ENCODE measurements around the gene TARDBP. TPM values are rescaled to one million over a fixed set of nuclear protein-coding genes. Genes with fewer than 3 reads are reported as not detected.
"Not testable (repeated sequence)": the region's sequence is repeated elsewhere in the genome, so short reads cannot be mapped to it uniquely, and the experiment has no call there.

TARDBP gene
- total RNA-seq, 1 experiment from 2014 or later, result 37.9 TPM

DNA sequence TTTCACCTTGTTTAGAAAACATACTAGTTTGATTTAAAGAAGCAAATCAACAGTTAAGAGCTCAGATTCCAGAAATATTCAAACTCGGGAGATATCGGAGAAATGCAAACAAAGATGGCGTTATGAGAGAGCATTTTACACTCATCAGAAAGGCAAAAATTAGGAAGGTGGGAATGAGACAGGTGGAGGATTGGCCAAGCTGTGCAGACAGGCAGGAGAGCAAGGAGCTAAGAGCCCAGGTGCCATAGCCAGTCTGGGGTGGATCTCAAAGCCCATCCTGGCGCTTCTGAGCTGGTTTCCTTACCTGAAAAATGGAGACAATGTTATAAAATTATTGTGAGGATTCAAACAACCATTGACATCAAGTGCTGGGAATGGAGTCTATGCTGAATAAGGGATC is 19.6 kb upstream of the TARDBP start:
- DNase-seq (ENCODE audit: low spot score), result no peak

DNA sequence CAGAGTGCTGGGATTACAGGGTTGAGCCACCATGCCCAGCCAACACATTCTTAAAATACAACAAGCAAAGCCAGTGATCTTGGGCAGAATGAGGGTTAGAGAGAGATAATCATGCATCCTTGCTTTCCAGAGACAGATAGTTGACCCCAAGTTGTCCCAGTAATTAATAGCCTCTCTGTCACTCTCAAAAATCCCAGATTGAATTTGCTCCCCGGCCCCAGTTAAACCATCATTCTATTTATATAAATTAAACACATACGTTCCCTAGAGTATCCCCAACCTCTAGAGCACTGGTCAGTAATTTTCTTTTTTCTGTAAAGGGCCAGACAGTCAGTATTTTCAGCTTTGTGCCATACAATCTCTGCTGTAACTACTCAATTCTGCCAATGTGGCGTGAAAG is 16.4 kb upstream of the TARDBP start:
- DNase-seq (ENCODE audit: low spot score), result no peak

DNA sequence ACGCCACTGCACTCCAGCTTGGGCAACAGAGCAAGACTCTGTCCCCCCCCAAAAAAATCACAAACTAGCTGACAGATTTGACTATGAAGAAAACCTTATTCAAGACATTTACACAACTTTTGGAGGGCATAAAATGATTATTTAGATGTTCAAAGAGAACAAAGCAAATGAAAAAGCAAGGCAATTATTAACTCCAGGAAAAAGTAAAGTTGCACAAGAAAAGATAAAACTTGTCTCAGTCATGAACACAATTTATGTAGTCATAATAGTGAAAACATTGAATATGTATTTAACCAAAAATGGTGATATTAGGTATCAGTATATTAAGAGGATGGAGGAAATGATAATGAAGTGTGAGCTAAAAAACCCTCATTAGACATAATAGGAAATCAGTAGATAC is 11.9 kb upstream of the TARDBP start:
- no peak for DNase-seq (ENCODE audit: low spot score)

DNA sequence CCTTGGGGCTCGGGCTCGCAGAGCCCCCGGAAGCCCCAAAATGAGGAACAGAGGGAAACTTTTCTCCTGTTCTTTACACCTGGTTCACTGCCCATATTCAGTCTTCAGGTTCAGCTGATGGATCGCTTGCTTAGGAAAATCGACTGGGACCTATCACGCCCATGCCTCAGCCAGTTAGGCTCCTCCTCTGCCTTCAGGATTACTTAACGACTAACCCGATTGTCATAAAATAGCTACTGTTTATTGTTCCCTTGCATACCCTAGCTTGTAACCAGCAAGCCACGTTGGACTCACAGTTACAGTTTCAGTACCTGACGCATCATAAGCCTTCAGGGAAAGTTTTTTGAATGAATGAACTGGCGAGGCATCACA is 692 bp downstream of the TARDBP start:
- no peak for DNase-seq (ENCODE audit: low spot score)

DNA sequence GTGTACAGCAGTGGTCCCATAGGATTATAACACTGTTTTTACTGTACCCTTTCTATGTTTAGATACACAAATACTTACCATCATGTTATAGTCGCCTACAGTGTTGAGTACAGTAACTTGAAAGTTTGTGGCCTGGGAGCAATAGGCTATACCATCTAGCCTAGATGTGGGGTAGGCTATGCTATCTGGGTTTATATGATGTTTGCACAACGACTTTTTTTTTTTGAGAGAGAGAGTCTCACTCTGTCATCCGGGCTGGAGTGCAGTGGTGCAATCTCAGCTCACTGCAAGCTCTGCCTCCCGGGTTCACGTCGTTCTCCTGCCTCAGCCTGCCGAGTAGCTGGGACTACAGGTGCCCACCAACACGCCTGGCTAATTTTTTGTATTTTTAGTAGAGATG is 6.9 kb downstream of the TARDBP start:
- DNase-seq (ENCODE audit: low spot score), result not testable (repeated sequence)

DNA sequence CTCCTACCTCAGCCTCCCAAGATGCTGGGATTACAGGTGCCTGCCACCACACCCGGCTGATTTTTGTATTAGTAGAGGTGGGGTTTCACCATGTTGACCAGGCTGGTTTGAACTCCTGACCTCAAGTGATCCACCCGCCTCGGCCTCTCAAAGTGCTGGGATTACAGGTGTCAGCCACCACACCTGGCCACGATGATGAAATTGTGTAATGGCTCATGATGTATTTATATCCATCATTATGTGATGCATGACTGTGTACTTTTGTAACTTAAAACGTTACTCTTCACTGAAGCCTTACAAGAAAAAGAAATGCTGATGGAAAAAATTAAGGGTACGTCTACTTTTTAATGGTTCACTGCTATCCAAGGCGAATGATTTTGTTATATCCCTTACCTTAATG is 7.5 kb downstream of the TARDBP start:
- DNase-seq (ENCODE audit: low spot score), result no peak

DNA sequence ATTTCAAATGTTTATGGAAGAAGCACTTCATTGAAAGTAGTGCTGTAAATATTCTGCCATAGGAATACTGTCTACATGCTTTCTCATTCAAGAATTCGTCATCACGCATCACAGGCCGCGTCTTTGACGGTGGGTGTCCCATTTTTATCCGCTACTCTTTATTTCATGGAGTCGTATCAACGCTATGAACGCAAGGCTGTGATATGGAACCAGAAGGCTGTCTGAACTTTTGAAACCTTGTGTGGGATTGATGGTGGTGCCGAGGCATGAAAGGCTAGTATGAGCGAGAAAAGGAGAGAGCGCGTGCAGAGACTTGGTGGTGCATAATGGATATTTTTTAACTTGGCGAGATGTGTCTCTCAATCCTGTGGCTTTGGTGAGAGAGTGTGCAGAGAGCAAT is 10.7 kb downstream of the TARDBP start:
- DNase-seq (ENCODE audit: low spot score), result no peak

DNA sequence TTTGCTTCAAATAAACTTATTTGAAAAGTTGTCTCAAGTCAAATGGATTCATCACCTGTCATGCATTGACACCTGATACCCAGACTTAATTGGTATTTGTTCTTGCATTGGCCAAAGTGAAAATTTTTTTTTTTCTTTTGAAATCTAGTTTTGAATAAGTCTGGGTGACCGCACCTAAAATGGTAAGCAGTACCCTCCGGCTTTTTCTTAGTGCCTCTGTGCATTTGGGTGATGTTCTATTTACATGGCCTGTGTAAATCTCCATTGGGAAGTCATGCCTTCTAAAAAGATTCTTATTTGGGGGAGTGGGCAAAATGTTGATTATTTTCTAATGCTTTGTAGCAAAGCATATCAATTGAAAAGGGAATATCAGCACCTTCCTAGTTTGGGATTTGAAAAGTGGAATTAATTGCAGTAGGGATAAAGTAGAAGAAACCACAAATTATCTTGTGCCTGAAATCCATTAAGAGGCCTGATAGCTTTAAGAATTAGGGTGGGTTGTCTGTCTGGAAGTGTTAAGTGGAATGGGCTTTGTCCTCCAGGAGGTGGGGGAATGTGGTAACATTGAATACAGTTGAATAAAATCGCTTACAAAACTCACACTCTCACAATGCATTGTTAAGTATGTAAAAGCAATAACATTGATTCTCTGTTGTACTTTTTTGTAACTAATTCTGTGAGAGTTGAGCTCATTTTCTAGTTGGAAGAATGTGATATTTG is 11.9 kb downstream of the TARDBP start:
- no peak for DNase-seq (ENCODE audit: low spot score)

DNA sequence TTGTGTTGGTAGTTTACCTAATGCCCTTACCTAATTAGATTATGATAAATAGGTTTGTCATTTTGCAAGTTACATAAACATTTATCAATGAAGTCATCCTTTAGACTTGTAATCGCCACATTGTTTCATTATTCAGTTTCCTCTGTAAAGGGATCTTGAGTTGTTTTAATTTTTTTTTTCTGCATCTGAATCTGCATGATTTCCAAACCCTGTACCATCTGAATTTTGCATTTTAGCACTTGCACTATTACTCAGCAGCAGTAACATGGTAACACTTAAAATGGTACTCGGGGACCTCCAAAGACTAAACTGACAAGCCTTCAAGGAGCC is 12.4 kb downstream of the TARDBP start:
- DNase-seq (ENCODE audit: low spot score), result no peak

DNA sequence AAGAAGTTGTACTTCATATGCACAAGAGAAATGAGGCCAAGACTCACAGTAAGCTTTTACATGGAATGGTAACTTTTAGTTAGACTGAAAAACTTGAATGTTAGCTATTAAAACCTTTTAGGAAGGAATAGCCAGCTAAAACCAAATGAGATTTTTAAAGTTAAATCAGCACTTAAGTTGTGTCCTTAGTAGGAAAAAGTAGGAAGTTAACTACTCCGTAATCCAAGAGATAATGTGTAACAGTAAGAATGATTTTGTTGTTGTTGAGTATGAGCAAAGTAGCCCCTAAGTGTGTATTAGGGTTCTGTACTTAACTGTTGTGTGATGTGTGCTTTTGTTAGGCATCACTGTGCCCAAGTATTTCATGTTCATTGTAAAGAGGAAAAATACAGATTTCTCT is 13.2 kb downstream of the TARDBP start:
- no peak for DNase-seq (ENCODE audit: low spot score)

DNA sequence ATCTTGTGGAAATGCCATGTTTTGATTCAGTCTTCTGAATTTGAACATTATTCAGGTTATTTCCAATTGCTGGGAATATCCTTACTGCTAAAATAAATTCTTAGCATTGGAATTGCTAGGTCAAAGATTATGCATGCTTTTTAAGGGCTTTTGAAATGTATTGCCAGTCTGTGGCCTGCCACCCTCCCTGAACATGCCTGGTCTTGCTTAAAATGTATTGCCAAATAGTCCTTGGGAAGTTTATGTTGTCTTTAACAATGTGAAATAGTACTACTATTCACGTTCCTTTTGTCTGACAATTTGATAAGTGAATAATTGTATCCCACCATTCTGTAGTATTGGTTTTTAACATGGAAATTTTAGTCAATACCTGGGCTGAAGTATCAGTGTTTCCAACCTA is 13.6 kb downstream of the TARDBP start:
- no peak for DNase-seq (ENCODE audit: low spot score)

DNA sequence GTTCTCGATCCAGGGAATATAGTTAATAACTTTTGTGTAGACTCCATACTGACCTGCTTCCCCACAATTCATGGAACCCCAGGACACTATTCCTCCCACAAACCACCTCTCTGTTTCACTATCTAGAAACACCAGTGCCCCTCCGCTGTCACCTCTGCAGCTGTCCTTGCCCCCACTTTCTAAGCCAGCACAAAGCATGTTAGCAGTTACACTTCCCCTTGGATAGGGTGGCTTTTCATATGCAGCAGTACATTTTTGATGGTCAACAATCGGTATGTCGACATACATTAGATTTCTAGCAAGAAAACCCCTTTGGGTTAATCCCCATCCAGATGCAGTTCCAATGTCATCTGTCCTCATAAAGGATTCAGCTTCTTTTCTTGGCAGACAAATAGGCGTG is 14.4 kb downstream of the TARDBP start:
- DNase-seq (ENCODE audit: low spot score), result no peak

DNA sequence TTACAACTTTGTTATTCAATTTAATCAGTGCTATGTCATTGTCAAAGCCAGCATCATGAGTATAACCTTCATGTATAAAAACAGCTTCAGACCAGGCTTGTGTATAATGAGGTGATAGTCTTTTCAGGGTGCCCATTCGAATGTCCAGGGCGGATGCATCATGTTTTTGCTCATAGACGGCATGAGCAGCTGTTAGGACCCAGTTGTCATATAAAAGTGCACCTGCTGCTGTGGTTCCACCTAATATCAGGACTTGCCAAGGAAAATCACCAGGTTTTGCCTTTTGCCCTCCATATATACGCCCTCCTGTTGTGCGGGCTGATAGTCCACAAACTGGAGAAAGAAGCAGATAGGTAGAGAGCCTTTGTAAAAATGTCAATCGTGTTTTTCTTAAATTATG is 14.9 kb downstream of the TARDBP start:
- no peak for DNase-seq (ENCODE audit: low spot score)

DNA sequence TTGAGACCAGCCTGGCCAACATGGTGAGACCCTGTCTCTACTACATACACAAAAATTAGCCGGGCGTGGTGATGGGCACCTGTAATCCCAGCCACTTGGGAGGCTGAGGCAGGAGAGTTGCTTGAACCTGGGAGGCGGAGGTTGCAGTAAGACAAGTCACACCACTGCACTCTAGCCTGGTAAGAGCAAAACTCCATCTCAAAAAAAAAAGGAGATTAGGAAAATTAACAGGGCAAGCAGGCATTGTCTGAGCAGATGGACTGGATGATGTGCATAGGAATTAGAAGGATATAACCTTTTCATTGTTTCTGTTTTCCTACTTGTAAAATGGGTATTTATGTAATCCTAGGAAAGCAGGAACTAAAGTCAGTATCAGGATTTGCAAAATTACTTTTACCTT is 15.6 kb downstream of the TARDBP start:
- no peak for DNase-seq (ENCODE audit: low spot score)

DNA sequence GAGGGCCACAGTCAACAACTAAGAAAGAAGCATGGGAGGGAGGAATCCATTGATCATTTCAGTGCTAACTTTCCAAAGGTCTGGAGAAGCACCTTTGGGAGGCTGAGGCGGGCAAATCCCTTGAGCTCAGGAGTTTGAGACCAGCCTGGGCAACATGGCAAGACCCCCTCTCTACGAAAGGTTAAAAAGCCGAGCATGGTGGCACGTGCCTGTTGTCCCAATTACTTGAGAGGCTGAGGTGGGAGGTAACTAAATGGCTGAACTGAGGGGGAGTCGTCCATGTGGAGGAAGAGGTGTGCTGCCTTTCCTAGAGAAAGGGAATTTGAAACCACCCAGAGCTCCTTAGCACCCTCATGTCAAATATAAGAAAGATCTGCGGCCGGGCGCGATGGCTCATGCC is 18.4 kb downstream of the TARDBP start:
- no peak for DNase-seq (ENCODE audit: low spot score)

DNA sequence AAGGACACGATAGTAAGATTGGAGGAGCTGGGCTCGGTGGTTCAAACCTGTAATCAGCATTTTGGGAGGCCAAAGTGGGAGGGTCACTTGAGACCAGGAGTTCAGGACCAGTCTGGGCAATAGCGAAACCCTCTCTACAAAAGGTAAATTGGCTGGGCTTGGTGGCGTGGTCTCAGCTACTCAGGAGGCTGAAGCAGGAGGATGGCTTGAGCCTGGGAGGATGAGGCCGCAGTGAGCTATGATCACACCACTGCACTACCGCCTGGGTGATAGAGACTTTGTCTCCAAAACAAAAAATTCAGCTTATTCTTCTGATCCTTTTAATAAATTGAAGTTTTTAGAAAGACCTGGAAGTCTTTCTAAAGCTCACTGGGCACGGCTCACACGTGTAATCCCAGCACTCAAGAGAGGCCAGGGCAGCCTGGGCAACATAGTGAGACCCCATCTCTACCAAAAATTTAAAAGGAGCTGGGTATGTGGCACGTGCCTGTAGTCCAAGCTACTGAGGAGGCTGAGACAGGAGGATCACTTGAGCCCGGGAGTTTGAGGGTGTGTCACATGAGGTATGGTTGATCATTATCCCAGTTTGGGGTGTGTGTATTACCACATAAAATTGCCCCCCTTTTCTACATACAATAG is 19.3 kb downstream of the TARDBP start:
- DNase-seq (ENCODE audit: low spot score), result no peak

DNA sequence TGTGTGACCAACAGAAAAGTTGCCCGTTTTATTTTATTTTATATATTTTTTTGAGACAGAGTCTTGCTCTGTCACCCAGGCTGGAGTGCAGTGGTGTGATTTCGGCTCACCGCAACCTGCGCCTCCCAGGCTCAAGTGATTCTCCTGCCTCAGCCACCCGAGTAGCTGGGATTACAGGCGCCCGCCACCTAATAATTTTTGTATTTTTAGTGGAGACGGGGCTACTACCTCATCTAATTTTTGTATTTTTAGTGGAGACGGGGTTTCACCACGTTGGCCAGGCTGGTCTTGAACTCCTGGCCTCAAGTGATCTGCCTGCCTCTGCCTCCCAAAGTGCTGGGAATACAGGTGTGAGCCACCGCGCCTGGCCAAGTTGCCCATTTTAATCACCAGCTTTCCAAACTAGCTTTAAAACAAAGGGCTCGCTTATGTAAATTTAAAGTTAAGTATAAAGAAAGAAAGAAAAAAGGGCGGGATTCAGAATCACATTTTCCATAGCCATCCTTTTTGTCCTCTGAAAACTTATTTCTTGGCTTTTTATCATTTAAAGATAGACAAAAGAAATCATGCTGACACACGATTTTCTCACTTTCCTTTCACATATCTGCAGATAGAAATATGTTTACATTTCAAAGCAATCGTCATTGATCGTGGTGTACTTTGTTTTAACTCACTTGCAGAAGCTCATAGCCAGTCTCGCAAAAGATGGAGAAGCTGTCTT is 24.7 kb downstream of the TARDBP start:
- not testable (repeated sequence) for DNase-seq (ENCODE audit: low spot score)

DNA sequence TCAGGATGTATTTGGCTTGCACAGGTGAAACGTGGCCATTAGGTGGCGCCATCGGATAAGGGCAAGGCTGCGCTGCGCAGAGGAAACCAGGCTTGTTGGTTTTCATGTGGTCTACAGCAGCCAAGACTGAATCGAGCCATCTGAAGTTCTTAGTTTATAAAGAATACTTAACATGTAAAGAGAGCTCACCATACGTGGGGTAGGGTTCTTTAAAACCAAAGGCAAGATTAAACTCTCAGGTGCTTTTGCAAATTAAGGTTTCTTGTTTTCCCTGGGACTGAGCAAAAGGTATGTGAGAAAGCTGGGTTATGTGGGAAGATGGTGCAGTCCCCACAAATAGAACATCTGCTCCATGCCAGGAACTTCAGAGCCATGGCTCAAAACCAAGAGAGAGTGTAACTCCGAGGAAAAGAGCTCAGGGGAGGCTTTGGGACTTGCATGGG is 25.3 kb downstream of the TARDBP start:
- DNase-seq (ENCODE audit: low spot score), result peak; percentile 65

DNA sequence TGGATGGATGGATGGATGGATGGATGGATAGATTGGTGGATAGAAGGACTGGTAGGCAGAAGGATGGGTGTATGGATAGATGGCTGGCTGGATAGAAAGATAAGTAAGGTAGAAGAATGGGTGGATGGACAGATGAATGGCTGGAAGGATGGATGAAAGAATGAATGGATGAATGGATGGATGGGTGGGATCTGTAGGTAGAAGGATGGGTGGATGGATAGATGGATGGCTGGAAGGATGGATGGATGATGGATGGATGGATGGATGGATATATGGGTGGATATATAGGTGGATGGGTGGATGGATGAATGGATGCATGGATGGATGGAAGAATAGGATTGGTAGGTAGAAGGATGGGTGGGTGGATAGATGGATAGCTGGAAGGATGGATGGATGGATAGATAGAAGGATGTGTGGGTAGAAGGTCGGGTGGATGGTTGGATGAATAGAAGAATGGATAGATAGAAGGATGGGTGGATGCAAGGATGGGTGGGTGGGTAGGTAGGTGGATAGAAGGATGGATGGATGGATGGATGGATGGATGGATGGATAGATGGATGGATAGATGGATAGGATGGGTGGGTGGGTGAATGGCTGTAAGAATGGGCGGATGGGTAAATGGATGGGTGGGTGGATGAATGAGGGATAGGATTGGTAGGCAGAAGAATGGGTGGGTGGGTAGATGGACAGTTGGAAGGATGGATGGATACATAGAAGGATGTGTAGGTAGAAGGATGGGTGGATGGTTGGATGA is 27.1 kb downstream of the TARDBP start:
- no peak for DNase-seq (ENCODE audit: low spot score)

DNA sequence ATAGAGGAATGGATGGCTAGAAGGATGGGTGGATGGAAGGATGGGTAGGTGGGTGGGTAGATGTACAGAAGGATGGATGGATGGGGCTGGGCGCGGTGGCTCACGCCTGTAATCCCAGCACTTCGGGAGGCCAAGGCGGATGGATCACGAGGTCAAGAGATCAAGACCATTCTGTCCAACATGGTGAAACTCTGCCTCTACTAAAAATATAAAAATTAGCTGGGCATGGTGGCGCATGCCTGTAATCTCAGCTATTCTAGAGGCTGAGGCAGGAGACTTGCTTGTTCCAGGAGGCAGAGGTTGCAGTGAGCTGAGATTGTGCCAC is 27.6 kb downstream of the TARDBP start:
- DNase-seq (ENCODE audit: low spot score), result not testable (repeated sequence)

DNA sequence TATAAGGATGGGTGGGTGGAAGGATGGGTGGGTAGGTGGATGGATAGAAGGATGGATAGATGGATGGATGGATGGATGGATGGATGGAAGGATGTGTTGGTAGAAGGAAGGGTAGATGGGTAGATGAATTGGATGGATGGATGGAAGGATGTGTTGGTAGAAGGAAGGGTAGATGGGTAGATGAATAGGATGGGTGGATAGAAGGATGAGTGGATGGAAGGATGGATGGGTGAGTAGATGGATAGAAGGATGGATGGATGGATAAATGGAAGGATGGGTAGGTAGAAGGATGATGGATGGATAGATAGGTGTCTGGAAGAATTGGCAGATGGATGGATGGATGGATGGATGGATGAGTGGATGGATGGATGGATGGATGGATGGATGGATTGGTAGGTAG is 28.6 kb downstream of the TARDBP start:
- DNase-seq (ENCODE audit: low spot score), result no peak

DNA sequence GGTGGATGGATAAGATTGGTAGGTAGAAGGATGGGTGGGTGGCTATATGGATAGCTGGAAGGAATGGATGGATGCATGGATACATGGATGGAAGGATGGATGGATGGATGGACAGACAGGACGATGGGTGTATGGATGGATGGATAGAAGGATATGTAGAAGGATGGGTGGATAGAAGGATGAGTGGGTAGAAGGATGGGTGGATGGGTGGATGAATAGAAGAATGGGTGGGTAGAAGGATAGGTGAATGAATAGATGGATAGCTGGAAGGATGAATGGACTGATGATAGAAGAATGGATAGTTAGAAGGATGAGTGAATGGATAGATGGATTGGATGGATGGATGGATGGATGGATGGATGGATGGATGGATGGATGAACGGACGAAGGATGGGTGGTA is 29.6 kb downstream of the TARDBP start:
- no peak for DNase-seq (ENCODE audit: low spot score)

Data from A172 (cell line).